GM18508 (cell line): ENCODE measurements around the gene NDUFS7.
"Not testable (repeated sequence)": the region's sequence is repeated elsewhere in the genome, so short reads cannot be mapped to it uniquely, and the experiment has no call there.

Experiments used
- ATAC-seq: cut with Tn5 transposase; IDR thresholded peaks from one replicate; pipeline ENCODE4 v1.9.1; 2021; ENCODE audit warnings: moderate number of reproducible peaks; ENCODE audit not compliant: insufficient read depth, unreplicated experiment

The NDUFS7 gene

GRCh38 chr19:1416014-1416841 is 32.5 kb downstream of the NDUFS7 start:
- no peak for ATAC-seq

- no peak for ATAC-seq
Observed at GRCh38 chr19:1417145-1417544, 33.4 kb downstream of the NDUFS7 start.

- ATAC-seq: no peak
Observed at GRCh38 chr19:1417681-1418495, 34.2 kb downstream of the NDUFS7 start.

- ATAC-seq: no peak
Observed at GRCh38 chr19:1418496-1418775, 34.7 kb downstream of the NDUFS7 start.

GRCh38 chr19:1418951-1419738 is 35.4 kb downstream of the NDUFS7 start:
- ATAC-seq: no peak

GRCh38 chr19:1420085-1420484 is 36.4 kb downstream of the NDUFS7 start:
- ATAC-seq: not testable (repeated sequence)

GRCh38 chr19:1420590-1420989 is 36.9 kb downstream of the NDUFS7 start:
- no peak for ATAC-seq

- no peak for ATAC-seq
Observed at GRCh38 chr19:1421218-1421957, 37.7 kb downstream of the NDUFS7 start.

- no peak for ATAC-seq
Observed at GRCh38 chr19:1421958-1422305, 38.2 kb downstream of the NDUFS7 start.

- no peak for ATAC-seq
Observed at GRCh38 chr19:1422360-1422759, 38.7 kb downstream of the NDUFS7 start.

GRCh38 chr19:1422943-1423342 is 39.2 kb downstream of the NDUFS7 start:
- no peak for ATAC-seq

- ATAC-seq: no peak
Observed at GRCh38 chr19:1423436-1424191, 39.9 kb downstream of the NDUFS7 start.

- ATAC-seq: no peak
Observed at GRCh38 chr19:1424192-1424955, 40.7 kb downstream of the NDUFS7 start.

GRCh38 chr19:1425102-1425837 is 41.6 kb downstream of the NDUFS7 start:
- ATAC-seq: no peak

GRCh38 chr19:1425902-1426301 is 42.2 kb downstream of the NDUFS7 start:
- ATAC-seq: no peak

- no peak for ATAC-seq
Observed at GRCh38 chr19:1426736-1427135, 43.0 kb downstream of the NDUFS7 start.

GRCh38 chr19:1427221-1427920 is 43.7 kb downstream of the NDUFS7 start:
- no peak for ATAC-seq
